ENCODE results near the gene GSTM4.

DNA sequence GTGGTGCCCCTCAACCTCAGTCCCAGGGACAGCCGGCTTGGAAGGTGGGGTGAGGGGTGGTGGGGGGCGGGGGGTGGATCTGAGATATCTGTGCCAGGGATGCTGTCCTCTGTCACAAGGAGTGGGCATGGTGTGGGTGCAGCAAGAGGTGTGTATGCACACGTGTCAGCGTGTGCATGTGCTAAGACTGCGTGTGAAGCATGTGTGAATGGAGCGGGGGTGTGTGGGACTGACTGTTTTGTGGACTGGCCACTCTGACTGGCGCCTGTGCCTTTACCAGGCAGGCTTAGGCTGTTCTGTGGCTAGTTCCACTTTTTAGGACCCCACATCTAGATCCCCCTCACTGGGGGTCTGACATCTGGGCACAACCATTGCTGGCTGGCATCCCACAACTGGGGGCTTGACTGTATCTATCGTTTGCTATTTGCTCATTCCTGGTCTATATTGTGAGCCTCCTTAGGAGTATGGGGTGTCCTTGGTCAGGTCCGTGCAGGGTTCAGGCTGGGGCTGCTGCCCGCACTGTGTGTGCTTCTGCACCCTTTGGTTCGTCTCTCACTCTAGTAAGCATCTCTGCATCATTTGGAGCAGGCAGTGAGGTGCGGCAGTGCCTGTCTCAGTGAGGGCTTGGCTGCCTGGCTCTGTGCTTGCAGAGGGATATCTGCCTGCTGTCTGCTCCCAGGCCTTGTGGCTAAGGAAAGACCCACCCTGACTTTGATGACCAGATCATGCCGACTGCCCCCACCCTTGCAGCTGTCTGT, 34.3 kb upstream of the GSTM4 start:
- no peak for TF ChIP-seq EZH2 (IDR thresholded peaks at IDR 0.05; ENCODE audit: borderline replicate concordance, low read length)
- TF ChIP-seq, protein P1, sequence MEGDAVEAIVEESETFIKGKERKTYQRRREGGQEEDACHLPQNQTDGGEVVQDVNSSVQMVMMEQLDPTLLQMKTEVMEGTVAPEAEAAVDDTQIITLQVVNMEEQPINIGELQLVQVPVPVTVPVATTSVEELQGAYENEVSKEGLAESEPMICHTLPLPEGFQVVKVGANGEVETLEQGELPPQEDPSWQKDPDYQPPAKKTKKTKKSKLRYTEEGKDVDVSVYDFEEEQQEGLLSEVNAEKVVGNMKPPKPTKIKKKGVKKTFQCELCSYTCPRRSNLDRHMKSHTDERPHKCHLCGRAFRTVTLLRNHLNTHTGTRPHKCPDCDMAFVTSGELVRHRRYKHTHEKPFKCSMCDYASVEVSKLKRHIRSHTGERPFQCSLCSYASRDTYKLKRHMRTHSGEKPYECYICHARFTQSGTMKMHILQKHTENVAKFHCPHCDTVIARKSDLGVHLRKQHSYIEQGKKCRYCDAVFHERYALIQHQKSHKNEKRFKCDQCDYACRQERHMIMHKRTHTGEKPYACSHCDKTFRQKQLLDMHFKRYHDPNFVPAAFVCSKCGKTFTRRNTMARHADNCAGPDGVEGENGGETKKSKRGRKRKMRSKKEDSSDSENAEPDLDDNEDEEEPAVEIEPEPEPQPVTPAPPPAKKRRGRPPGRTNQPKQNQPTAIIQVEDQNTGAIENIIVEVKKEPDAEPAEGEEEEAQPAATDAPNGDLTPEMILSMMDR (IDR thresholded peaks at IDR 0.05; ENCODE audit: low read length), result no peak
